ENCODE results near the gene ETV5. TPM values are rescaled to one million over a fixed set of nuclear protein-coding genes. Genes with fewer than 3 reads are reported as not detected.

ETV5 gene
- total and polyA plus RNA-seq, 2 donors (not counting 1 experiment from before 2014, with no cell fraction given): 0.12 to 0.74 TPM

GRCh38 chr3:186138272-186138981 lies 29.5 kb upstream of the ETV5 start:
- POLR2A ChIA-PET: no interaction called here
- no peak for ATAC-seq (ENCODE audit: low read depth)

More at GRCh38 chr3:186138272-186138981, 29.5 kb upstream of the ETV5 start:
- Histone ChIP-seq H3K36me3 (replicated peaks in 1 of 2; ENCODE audit: control extremely low read depth in 1 of 2, control insufficient read depth in 1 of 2, extremely low read depth in 1 of 2, insufficient read depth in 2 of 2, low read length in 1 of 2) (no peaks in the 10 kb centered on the region), H3K9me3 (ENCODE audit: control extremely low read depth in 1 of 3, control insufficient read depth in 2 of 3, insufficient read depth in 1 of 3, low read length in 2 of 3) (no peaks in the 10 kb centered on the region), H3K27ac (ENCODE audit: low read length in 2 of 2) (no peak overlapping the region), H3K4me1 (ENCODE audit: control insufficient read depth in 2 of 2, insufficient read depth in 2 of 2, low read length in 2 of 2) (no peaks in the 10 kb centered on the region), H3K4me3 (ENCODE audit: control extremely low read depth in 1 of 5, extremely low read depth in 1 of 5, insufficient read depth in 1 of 5, low read depth in 2 of 5, low read length in 4 of 5) (no peak overlapping the region), H3K79me2 (ENCODE audit: control insufficient read depth, insufficient read depth, low read length) (no peaks in the 10 kb centered on the region), H2AFZ (ENCODE audit: insufficient read depth, low read depth, low read length, poor library complexity, severe bottlenecking) (no peak overlapping the region), H3K4me2 (replicated peaks; ENCODE audit: low read depth, low read length, poor library complexity, severe bottlenecking) (no peak overlapping the region), H3K9ac (ENCODE audit: low read length) (no peak overlapping the region), H3K27me3 (replicated peaks in 1 of 4; ENCODE audit: control extremely low read depth in 1 of 4, control insufficient read depth in 3 of 4, insufficient read depth in 4 of 4, low read length in 3 of 4) (peaks cover 0 to 3% (median 1%) of the 10 kb centered on the region in 4 experiments), H4K20me1 (ENCODE audit: control insufficient read depth, insufficient read depth, low read length, poor library complexity, severe bottlenecking) (no peaks in the 10 kb centered on the region)
- TF ChIP-seq CTCF (IDR thresholded peaks at IDR 0.05): no peak
- no peak overlapping the region for H3K4me3 Mint-ChIP-seq
- intact Hi-C loops (cut with micrococcal nuclease): no loop called here
- no peak for DNase-seq
- H3K27ac Mint-ChIP-seq: no peak overlapping the region
- no peaks in the 10 kb centered on the region for H3K9me3 Mint-ChIP-seq (ENCODE audit: insufficient read depth)
- 95% methylated on average over 10 of the region's 12 CpGs for WGBS (ENCODE audit: insufficient coverage)
- H3K4me1 Mint-ChIP-seq: no peaks in the 10 kb centered on the region
- CTCF ChIA-PET: interaction anchor here (0.6 kb wide), 1 partner anchor 190 kb away, joined by 4 read pairs; no protein-coding TSS in a partner anchor
- H3K27me3 Mint-ChIP-seq: peaks cover 4% of the 10 kb centered on the region
